B cell (primary cell): ENCODE data around the gene AOC3.

Source experiments
- EZH2 ChIP-seq: IDR thresholded peaks from 2 replicates; pipeline ENCODE4 v1.6.1; 2012; ENCODE audit warnings: borderline replicate concordance, low read depth, mild to moderate bottlenecking, moderate library complexity, low read length; ENCODE audit not compliant: insufficient read depth, poor library complexity, severe bottlenecking
- TF ChIP-seq, protein P1 (sequence below): fragments of 200-600 bp; IDR thresholded peaks from one replicate; pipeline ENCODE4 v1.8.0; 2022; ENCODE audit warnings: antibody characterized with exemption, mild to moderate bottlenecking

DNA sequence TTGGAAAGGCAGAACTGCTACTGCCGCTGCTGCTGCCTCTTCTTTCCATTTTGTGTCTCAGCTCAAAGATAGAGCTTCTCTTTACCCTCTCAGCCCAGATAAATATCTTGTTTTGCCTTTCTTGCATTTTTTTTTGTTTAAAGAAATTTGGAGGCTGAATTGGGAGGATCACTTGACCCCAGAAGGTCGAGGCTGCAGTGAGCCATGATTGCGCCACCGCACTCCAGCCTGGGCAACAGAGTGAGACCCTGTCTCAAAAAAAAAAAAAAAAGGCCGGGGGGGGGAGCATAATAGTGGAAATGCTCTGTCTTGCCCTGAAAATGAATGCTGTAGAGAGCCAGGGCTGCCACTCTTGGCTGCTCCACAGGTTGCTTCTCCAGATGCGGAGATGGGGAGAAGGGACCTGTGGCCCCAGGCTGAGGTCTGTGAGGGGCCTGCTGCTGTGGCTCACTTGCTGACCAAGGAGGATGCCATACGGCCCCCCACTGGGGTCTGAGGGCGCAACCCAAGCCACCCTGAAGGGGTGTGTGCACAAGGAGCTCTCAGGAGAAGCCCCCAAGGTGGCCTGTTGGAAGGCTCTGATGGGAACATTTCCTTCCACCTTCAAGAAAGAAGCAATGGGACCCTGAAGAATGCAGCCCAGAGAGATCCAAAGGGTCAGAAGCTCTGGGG is 28.1 kb downstream of the AOC3 start:
- TF ChIP-seq, protein P1, sequence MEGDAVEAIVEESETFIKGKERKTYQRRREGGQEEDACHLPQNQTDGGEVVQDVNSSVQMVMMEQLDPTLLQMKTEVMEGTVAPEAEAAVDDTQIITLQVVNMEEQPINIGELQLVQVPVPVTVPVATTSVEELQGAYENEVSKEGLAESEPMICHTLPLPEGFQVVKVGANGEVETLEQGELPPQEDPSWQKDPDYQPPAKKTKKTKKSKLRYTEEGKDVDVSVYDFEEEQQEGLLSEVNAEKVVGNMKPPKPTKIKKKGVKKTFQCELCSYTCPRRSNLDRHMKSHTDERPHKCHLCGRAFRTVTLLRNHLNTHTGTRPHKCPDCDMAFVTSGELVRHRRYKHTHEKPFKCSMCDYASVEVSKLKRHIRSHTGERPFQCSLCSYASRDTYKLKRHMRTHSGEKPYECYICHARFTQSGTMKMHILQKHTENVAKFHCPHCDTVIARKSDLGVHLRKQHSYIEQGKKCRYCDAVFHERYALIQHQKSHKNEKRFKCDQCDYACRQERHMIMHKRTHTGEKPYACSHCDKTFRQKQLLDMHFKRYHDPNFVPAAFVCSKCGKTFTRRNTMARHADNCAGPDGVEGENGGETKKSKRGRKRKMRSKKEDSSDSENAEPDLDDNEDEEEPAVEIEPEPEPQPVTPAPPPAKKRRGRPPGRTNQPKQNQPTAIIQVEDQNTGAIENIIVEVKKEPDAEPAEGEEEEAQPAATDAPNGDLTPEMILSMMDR: no peak
- TF ChIP-seq EZH2: no peak
